OCI-LY3 (cell line): ENCODE data around the gene SEMA3G.

ENCODE experiments used
- CTCF ChIP-seq: fragments of 200-600, 300-600 bp; sonication (generic); IDR thresholded peaks from 2 replicates; pipeline ENCODE4 v1.5.1; 2014; ENCODE audit warnings: antibody characterized with exemption, low read length, low read depth
- EZH2phosphoT487 ChIP-seq: fragments of 200-600 bp; shearing (Covaris generic); IDR thresholded peaks from 2 replicates; pipeline ENCODE4 v1.6.1; 2018; ENCODE audit warnings: antibody characterized with exemption, mixed run types, low read depth

GRCh38 chr3:52463416-52463815 is 18.5 kb upstream of the SEMA3G start:
- TF ChIP-seq EZH2phosphoT487 = no peak
- no peak for TF ChIP-seq CTCF
